OCI-M2 (cell line): ENCODE data around the gene SPHK1.

ENCODE experiments used
- DNase-seq: peaks from one replicate; lab custom pipeline; 2025; ENCODE audit not compliant: unreplicated experiment; lab: John Stamatoyannopoulos, UW

Gene SPHK1

DNA sequence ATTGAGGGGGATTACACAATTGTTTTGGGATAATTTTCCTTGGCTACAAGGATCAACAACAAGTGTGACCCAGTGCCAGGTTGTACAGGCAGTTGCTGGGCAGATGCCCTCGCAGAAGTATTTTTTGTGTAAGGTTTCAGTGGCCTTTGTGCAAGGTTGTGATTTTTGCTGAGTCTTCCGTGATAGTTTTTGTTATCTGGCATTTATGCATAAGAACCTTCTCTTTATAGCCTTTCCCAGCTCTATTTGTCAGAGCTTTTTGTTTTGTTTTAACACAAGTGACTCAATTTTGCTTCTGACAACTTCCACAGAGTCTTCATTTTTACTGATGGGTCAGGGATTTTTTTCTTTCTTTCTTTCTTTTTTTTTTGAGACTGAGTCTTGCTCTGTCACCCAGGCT is 23.9 kb upstream of the SPHK1 start:
- DNase-seq, result no peak

DNA sequence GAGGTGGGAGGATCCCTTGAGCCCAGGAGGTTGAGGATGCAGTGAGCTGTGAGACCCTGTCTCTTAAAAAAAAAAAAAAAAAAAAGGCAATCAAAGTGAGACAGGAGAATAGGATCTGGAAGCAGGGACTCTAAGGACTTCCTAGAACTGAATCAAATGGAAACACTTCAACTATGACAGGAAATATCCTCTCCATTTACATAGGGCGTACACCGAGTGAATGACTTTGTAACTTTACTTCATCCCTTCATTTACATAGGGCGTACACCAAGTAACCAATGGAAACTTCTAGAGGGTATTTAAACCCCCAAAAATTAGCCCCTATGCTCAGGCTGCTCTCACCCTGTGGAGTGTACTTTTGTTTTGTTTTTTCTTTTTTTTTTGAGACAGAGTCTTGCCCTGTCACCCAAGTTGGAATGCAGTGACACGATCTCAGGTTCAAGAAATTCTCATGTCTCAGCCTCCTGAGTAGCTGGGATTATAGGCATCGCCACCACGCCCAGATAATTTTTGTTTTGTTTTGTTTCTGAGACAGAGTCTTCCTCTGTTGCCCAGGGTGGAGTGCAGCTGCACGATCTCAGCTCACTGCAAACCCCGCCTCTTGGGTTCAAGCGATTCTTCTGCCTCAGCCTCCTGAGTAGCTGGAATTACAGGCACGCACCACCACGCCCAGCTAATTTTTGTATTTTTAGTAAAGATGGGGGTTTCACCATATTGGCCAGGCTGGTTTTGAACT is 21.1 kb upstream of the SPHK1 start:
- DNase-seq, result no peak

DNA sequence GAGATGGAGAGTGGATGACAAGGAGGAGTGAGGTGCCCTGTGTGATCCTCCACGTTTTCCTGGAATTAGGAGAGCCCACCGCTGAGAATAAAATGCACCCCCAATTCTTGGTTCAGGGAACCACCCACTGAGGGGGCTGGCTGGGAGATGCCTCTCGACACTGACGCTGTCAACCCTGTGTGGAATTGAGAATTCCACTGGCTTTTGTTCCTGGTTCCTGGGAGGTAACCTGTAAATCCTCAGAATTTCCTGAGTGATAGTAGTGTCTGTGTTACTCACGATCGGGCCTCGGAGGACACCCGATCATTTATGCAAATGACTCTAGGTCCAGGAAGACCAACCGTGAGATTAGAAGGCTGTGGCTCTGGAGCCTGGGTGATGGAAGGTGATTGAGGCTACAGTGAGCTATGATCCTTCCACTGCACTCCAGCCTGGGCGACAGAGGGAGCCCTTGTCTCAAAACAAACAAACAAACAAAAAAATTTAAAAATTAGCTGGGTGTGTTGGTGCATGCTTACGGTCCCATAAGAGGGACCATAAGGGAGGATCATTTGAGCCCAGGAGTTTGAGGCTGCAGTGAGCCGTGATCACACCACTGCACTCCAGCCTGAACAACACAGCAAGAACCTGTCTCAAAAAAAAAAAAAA is 19.0 kb upstream of the SPHK1 start:
- no peak for DNase-seq

DNA sequence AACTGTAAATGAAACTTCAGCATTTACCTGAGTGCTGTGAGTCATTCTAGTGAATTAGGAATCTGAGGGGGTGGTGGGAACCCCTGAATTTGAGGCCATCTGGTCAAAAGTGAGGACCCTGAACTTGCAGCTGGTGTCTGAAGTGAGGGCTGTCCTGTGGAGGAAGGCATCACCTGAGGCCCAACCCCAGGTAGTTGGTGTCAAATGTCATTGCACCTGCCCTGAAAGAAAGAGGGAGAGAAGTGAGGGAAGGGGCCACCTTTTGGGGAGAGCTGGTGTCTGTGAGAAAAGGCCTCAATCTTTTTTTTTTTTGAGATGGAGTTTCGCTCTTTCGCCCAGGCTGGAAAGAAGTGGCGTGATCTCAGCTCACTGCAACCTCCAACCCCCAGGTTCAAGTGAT is 18.2 kb upstream of the SPHK1 start:
- no peak for DNase-seq

DNA sequence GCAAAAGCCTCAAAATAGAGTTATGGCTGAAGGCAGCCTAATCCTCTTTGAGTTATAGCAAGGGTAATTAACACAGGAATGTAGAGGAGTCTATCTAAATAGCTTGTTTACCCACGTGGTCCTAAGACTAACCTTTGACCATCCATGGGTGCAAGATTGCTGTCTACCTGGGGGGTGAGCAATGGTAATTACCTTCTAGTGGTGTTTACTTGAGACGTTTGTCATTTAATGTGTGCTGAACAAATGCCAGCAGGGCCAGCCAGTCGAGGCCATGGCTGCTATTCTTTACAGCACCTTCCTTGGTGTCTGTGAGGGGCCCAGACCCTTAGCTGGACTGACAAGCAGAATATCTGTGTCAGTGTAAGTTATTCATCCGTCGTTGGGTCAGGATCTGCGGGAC is 16.8 kb upstream of the SPHK1 start:
- DNase-seq, result no peak

DNA sequence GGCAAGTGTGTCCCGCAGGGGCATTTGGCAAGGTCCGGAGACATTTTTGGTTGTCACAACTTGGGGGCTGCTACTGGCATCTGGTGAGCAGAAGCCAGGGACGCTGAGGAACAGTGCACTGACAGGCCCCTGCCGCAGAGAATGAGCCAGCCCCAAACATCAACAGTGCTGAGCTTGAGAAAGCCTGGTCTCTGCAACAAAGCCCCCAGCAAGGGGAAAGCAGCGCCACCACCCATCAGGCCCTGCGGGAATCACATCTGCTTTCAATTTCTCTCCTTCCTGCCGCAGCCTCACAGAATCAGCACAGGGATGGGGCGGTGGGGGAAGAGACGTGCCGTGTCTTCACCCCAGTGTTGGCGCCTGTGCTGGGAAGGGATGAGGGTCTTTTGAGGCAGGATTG is 15.9 kb upstream of the SPHK1 start:
- DNase-seq, result no peak

DNA sequence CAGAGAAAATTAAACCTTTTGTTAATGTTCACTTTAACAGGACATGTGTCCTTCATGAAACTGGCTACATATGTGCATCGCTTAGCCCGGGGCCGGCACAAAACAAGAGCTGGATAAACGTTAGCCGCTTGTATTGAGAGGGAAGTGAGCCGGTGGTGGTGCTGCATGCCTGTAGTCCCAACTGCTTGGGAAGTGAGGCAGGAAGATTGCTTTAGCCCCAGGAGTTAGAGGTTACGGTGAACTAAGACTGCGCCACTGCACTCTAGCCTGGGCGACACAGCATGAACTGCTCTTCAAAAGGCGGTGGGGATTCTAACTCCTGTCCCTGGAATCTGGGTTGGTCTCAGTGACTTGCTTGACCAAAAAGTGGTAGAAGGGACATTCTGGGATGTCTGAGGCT is 15.0 kb upstream of the SPHK1 start:
- DNase-seq, result no peak

DNA sequence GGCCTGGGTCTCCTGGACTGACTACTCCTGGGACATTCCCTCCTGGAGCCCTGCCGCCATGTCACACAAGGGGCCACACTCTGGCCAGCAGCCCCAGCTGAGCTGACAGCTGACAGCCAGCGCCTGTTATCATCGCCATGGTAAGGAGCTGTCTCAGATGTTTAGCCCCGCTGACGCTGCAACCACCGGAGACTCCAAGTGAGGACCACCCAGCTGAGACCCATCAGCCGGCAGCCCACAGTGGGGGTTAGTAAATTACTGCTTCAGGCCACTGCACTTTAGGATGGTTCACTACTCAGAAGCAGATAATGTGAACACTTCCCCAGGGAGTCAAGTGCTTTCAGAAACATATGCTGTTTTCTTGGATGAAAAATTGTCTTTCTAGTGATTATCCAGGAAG is 14.6 kb upstream of the SPHK1 start:
- no peak for DNase-seq

DNA sequence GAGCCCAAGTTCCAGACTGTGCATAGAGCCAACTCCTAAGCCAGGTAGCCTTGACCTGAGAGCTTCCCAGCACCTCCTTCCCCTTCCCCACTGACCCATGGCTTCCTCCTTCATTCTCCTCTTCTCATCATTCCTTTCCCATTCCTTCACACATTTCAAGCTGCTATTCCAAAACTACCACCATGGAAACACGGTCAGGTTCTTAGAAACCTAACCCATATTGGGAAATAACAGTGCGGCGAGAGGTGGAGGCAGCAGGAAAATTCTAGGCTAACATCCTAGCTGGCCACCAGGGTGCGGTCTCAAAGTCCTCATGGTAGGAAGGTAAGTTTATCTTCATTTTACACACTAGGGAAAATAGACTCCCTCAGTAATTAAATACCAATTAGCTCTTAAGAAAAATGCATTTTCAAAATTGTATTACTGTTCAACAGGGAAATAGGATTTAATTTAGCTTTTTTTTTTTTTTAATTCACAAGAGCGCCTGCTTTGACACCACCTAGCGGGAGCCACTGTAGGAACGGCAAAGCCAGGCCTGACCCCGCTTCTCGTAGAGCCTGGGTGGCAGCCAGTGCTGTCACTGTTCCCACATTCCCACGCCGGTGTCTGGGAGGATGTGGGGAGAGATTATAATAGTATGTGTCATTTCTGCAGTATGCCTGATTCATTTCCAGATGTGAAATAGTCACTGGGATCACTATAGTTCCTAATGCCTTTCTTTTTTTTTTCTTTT is 14.0 kb upstream of the SPHK1 start:
- no peak for DNase-seq

DNA sequence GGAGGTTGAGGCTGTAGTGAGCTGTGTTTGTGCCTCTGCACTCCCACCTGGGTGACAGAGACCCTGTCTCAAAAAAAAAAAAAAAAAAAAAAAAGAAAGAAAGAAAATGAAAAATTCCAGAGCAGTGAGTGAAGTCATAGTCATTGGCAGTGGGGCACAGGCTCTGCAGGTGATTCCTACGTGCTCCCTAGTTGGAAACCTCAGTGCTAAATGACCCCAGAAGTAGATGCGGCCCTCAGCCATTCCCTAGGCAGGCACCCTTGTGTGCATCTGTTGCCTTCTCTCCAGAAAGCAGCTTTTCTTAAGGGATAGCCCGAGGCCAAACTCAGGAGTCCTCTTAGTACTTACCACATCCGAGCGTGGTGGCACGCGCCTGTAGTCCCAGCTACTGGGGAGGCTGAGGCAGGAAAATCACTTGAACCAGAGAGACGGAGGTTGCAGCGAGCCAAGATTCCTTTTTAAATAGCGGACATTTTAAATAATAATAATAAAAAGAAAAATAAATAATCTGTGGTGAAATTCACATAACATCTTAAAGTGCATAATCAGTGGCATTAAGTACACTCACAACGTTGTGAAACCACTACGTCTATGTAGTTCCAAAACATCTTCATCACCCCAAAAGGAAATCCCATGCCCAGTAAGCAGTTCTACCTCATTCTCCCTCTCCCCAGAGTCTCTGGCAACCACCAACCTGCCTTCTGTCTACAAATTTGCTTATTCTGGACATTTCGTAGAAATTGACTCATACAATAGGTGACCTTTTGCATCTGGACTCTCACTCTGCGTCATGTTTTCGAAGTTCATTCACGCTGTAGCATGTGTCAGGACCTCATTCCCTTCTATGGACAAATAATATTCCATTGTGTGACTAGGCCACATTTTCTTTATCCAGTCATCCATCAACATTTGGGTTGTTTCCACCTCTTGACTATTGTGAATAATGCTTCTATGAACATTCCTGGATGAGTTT is 12.5 kb upstream of the SPHK1 start:
- no peak for DNase-seq

DNA sequence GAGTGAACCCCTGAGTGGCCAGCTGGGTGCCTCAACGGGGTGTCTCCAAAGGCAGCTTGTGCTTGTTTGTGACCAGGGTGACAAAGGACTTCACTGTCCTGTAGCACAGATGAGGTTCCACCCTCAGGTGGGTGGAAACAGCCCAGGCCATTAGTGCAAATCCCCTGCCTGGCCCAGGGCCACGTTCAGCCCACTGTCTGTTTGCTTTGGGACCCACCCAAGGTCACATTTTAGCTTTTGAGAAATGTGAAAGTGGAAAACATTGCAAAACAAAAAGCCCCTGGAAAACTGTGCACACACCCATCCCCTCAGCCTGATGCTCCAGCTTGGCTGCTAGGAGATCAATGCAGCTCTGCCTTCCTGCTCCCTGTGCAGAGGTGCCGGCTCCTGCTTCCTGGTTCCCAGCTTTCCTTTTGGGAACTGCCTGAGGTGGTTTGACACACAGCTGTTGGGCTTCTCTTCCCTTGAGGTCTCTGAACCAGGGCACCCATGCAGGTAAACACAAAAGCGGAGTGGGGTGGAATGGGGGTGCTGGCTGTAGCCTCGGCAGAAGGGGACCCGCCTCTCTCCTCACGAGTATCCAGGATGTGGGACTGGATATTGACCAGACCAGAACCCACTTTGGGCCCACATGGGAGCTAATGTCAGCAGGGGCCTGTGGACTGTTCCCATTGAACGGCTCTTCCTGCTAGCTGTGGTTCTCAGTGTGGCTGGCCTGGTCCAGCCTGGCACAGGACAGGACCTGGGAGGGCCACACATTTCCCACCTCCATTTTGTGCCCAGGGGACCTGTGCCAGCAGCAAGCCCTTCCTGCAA is 7.9 kb upstream of the SPHK1 start:
- no peak for DNase-seq

DNA sequence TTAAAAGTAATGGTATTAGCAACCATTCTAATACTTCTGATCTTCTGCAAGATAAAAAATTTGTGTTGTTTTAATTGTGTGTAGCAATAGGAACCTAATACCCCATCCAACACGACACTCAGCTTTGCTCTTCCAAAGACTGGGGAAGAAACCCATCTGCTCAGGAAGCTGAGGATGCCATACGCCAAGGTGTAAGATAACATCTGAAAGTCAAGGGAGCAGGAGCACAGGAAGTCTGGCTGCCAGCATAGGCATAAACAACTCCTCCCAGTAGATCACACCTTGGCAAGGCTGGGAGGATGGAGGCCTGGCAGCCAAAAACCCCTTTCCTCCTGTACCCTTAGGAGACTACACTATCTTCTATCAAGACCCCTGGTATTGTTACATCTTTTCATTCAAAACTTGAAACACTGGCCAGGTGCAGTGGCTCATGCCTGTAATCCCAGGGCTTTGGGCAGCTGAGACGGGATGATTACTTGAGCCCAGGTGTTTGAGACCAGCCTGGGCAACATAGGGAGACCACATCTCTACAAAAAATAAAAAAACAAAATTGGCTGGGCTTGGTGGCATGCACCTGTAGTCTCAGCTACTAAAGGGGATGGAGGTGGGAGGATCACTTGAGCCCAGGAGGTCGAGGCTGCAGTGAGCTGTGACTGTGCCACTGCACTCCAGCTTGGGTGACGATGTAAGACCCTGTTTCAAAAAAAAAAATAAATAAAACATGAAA is 5.7 kb upstream of the SPHK1 start:
- no peak for DNase-seq

DNA sequence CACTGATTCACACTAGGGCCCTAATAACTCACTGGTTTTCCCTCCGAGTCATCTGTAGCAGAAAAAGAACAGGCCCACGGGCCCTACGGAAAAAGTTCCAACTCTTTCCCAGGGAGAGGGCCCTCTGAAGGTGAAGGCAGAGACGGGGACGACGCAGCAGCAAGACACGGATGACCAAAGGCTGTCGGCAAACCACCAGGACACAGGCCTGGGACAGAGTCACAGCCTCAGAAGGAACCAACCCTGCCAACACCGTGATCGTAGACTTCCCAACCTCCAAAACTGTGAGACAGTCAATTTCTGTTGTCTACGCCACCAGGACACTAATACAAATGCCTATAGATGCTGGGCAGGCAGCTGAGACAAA is 5.2 kb upstream of the SPHK1 start:
- no peak for DNase-seq

DNA sequence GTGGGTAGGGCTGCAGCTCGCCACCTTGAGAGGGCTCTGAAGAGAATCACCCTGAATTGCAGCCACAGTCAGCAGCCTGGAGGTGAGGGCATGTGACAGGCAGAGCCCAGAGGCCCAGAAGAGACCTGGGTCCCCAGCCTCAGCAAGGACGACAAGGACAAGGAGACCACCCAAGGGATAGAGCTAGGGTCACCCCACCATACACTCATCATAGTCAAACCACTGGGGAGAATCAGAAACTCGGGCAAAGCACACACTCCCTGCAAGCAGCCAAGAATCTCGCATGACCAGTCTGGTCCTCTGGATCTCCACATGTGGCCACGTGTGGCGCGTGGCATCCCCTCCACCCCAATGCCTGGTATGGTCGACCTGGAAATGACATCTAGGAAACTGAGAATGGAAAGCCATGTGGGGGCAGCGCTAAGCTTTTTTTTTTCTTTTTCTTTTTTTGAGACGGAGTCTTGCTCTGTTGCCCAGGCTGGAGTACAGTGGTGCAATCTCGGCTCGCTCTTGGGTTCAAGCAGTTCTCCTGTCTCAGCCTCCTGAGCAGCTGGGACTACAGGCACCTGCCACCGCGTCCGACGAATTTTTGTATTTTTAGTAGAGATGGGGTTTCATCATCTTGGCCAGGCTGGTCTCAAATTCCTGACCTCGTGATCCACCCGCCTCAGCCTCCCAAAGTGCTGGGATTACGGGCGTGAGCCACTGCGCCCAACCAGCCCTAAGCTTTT is 4.6 kb upstream of the SPHK1 start:
- DNase-seq, result no peak

DNA sequence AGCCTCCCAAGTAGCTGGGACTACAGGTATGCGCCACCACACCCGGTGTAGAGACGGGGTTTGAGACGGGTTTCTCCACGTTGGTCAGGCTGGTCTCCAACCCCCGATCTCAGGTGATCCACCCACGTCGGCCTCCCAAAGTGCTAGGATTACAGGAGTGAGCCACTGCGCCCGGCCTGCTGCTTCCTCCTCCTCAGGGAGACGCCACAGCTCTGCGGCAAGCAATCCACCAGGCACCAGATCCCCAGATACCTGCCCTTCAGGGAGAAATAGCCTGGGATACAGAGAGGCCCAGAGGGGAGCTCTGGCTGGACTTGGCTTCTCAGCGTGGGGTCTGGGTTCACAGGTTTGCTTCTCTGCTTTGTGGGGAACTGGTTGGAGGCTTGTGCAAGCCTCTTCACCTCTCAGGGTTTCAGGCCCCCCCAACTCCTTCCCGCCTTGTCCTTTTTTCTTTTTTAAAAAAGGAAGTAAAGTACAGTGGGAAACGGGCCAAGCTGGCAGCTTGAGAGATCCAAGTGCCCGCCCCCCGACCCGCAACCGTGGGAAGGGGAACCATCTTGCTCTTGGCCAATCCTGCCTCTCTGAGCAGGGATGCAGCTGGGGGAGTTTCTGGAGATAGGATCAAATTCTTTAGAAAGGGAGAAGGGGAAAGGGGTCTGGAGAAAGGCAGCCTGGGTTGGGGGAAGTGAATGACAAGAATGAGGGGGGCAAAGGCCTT is 2.6 kb upstream of the SPHK1 start:
- DNase-seq, result no peak

DNA sequence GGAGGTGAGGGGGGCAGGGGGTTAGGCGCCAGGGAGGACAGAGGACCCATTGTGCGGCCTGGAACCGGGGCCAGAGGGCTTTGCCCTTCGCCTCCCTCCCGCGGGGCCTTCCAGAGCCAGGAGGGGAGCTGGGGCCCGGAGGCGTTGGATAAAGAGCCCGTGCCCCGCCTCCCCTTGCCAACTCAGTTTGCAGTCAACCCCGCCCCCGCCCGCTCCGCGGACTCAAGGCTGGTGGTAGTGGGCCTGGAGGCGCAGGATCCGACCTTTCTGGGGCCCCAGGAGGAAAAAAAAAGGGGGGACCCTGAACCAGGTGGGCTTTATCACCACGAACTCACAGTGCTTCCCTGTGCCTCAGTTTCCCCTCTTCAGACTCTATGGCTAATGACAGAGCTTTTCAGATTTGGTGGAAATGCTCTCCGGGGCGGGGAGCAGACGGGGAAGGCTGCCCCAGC is 2.0 kb upstream of the SPHK1 start:
- DNase-seq, result no peak

DNA sequence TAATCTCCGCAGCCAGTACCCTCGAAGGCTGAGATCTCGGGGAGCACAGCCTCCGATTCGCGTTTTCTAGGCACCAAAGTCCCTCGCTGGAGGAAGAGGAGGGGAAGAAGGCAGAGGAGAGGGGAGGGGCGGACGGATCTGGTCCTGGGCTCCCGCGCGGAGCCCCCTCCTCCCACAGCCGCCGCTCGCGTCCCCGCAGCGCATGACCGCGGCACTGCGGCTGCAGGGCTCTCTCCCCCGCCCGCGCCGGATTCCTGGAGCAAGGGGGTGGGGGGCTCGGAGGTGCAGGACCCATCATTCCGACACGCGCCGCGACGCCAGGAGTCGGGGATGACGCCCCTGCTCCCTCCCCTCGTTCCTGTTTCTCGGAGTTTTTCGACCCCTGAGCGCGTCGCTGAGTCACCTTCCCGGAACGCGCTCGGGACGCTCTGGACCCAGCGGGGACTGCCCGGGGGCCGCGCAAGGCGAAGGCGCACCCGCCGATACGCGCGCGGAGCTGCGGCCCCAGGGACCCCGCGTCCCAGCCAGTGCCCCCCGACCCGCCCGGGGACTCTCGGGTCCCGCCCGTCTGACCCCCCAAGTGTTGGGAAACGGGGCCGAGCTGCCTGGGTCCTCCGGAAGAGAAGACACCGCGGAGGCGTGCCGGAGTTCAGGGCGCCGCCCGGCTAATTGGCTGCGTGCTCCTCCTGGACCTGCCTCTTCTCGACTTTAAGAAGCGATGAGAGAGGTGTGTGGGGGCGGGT is 1.4 kb upstream of the SPHK1 start:
- no peak for DNase-seq
